ENCODE measurements around the gene CACNA2D4.

DNA sequence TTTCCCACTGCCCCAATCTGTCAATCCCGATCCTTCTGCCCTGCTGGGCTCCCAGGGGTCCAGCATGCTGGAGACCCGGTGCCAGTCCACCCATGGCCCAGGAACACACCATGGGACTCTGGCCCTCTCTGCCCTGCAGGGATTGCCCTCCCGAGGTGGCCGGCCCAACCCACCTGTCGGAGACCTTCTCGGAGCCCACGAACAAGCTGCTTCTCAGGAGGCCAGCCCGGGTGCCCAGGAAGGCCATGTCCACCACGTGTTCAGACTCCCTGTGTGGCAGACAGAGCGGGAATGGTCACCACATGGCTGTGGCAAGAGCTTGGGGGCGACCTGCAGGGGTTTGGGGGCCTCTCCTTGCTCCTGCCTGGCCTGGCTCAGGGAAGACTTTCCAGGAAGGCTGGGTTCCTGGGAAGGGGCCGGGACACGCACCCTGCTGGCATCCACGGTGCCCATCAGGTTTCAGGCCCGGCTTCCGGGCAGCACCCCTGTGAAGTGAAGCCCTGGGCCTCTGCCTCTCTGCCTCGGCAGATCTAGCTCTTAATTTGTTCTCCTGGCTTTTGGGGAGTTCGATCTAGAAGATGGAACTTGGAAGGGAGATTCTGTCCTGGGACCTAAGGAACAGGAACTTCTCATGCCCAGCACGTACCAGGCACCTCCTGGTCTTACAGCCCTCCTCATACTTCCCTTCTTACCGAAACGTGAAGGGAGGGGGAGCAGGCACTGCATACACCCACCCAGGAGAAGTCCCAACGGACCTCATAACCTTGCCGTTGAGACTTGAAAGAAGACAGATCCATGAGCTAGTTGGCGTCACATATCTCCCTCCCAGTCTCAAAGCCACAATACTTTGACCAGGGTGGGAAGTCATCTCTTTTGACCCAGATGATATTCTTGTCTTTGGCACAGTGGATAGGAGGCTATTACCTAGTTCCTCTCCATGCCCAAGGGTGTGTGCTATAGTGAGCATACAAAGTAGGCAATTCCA is 71.7 kb downstream of the CACNA2D4 start:
- no peak for TF ChIP-seq ZNF207 (IDR thresholded peaks at IDR 0.05; ENCODE audit: borderline replicate concordance)
- no peak for TF ChIP-seq CTCF (CRISPR knock-in tag; IDR thresholded peaks at IDR 0.05)
- TF ChIP-seq POLR2A (IDR thresholded peaks at IDR 0.05; ENCODE audit: insufficient read depth in 1 of 2, low read depth in 2 of 2, low read length in 2 of 2), result no peak
- TF ChIP-seq ZNF136 (CRISPR knock-in tag; IDR thresholded peaks at IDR 0.05; ENCODE audit: low read depth), result no peak
- no peak for TF ChIP-seq ZIK1 (CRISPR knock-in tag; IDR thresholded peaks at IDR 0.05; ENCODE audit: borderline replicate concordance, low read depth)
